Small intestine (tissue), 7 donors: ENCODE data around the gene TBKBP1. TPM values are rescaled to one million over a fixed set of nuclear protein-coding genes. Genes with fewer than 3 reads are reported as not detected.

ENCODE experiments used
- DNase-seq, 2 donors: peaks; one replicate each; pipeline versions ENCODE4 v3.0.0 to v3.0.0-alpha.2; 2013
- FAIRE-seq: peaks from 2 replicates; lab custom pipeline; 2012; peaks lifted over from hg19 to GRCh38; lab: Jason Lieb, UNC
- H3K27ac ChIP-seq, 3 donors: one replicate each; pipeline ENCODE4 v1.5.1; 2013; ENCODE audit warnings: low read length in 2 of 3, mild to moderate bottlenecking in 2 of 3, control low read depth in 1 of 3, inconsistent platforms in 1 of 3, low read depth in 1 of 3, moderate library complexity in 1 of 3
- H3K27me3 ChIP-seq, 3 donors: one replicate each; pipeline ENCODE4 v1.6.1; 2013; ENCODE audit warnings: low read length in 3 of 3, inconsistent platforms in 1 of 3; ENCODE audit not compliant: control insufficient read depth in 3 of 3, insufficient read depth in 3 of 3
- H3K36me3 ChIP-seq, 3 donors: one replicate each; pipeline ENCODE4 v1.6.1; 2013; ENCODE audit warnings: low read length in 3 of 3, inconsistent platforms in 1 of 3, low read depth in 1 of 3, mild to moderate bottlenecking in 1 of 3, moderate library complexity in 1 of 3; ENCODE audit not compliant: control insufficient read depth in 3 of 3, insufficient read depth in 2 of 3
- H3K4me1 ChIP-seq, 3 donors: one replicate each; pipeline ENCODE4 v1.6.1; 2013; ENCODE audit warnings: low read length in 2 of 3, inconsistent platforms in 1 of 3, low read depth in 1 of 3, mild to moderate bottlenecking in 1 of 3, moderate library complexity in 1 of 3; ENCODE audit not compliant: control insufficient read depth in 3 of 3, insufficient read depth in 2 of 3
- H3K4me3 ChIP-seq, 3 donors: one replicate each; pipeline ENCODE4 v1.5.1; 2013; ENCODE audit warnings: low read length in 3 of 3, control low read depth in 1 of 3, inconsistent platforms in 1 of 3, low read depth in 1 of 3, mild to moderate bottlenecking in 1 of 3, moderate library complexity in 1 of 3
- H3K9me3 ChIP-seq, 2 donors: one replicate each; pipeline ENCODE4 v1.6.1; 2013; ENCODE audit warnings: low read depth in 1 of 2, low read length in 1 of 2; ENCODE audit not compliant: control insufficient read depth in 2 of 2, insufficient read depth in 1 of 2
- WGBS, 3 donors: extraction: QIAGEN DNeasy Blood & Tissue Kit; methylation state at CpG; one replicate each; pipeline ENCODE4 v1.1.7; 2013; 5-methylcytosine and 5-hydroxymethylcytosine counted together
- polyA plus RNA-seq, 4 donors: library from polyadenylated mRNA; stranded (reverse) in 3 of 4; unstranded in 1 of 4; fragments of 200-250 nt in 3 of 4; fragments of 120-200 nt in 1 of 4; gene quantifications; one replicate each; pipeline versions ENCODE4 v1.2.1 to v1.2.3, GENCODE V29; 2013
- donor health status: healthy with polysubstance abuse.
- donor health status: control.
- donor health status: control.
- donor health status: Bipolar disorder and iron deficiency.
- donor health status: healthy.

TBKBP1 gene
- polyA plus RNA-seq, 4 donors = 0.22 to 7.5 (median 4.5) TPM

GRCh38 chr17:47704736-47705135, 10.8 kb downstream of the TBKBP1 start:
- no peak for DNase-seq
- no peak overlapping the region for H3K27ac ChIP-seq
- H3K9me3 ChIP-seq = no peaks in the 10 kb centered on the region
- 69 to 77% (median 76%) methylated on average over 6 of the region's 6 CpGs for WGBS, 3 donors
- H3K36me3 ChIP-seq = peaks cover 0 to 44% (median 0%) of the 10 kb centered on the region in 3 donors
- peaks cover 0 to 17% (median 0%) of the 10 kb centered on the region in 3 donors for H3K27me3 ChIP-seq
- no peak overlapping the region for H3K4me3 ChIP-seq
- no peak for FAIRE-seq
- peaks cover 0 to 3% (median 0%) of the 10 kb centered on the region in 3 donors for H3K4me1 ChIP-seq

- no peak overlapping the region for H3K4me3 ChIP-seq
- peak overlapping the region in 1 of 3 donors; percentile 4 for H3K27ac ChIP-seq
- peaks cover 0 to 46% (median 0%) of the 10 kb centered on the region in 3 donors for H3K36me3 ChIP-seq
- WGBS, 3 donors = 57 to 63% (median 60%) methylated on average over 12 of the region's 12 CpGs
- H3K9me3 ChIP-seq = no peaks in the 10 kb centered on the region
- no peak for FAIRE-seq
- H3K27me3 ChIP-seq = peaks cover 0 to 17% (median 0%) of the 10 kb centered on the region in 3 donors
- DNase-seq = no peak
- H3K4me1 ChIP-seq = peaks cover 0 to 3% (median 0%) of the 10 kb centered on the region in 3 donors
Measured at GRCh38 chr17:47705536-47706530, 11.9 kb downstream of the TBKBP1 start.

GRCh38 chr17:47707056-47707804, 13.3 kb downstream of the TBKBP1 start:
- DNase-seq = no peak
- WGBS, 3 donors = 43 to 67% (median 55%) methylated on average over 4 of the region's 4 CpGs
- Histone ChIP-seq H3K4me1 (peaks cover 0 to 3% (median 0%) of the 10 kb centered on the region in 3 donors), H3K4me3 (no peak overlapping the region), H3K27me3 (peaks cover 0 to 17% (median 0%) of the 10 kb centered on the region in 3 donors), H3K9me3 (no peaks in the 10 kb centered on the region), H3K36me3 (peaks cover 0 to 41% (median 0%) of the 10 kb centered on the region in 3 donors), H3K27ac (no peak overlapping the region)
- no peak for FAIRE-seq

DNA sequence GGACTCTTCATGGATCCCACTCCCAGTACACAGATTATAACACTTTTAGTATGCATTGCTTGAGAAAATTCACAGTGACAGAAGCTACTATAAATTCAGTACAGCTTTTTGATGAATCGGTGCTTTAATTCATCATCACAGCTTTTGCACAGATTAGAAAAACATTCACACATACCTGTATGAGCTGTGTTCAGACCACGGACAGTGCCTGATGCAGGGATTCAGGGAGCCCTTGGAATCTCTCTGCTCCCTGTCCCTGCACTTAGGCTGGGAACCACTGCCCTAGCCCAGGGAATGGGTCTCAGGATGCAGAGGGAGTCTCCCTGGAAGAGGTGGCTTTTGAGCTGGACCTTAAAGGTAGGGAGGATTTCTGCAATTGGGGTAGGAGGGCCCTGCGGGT, 13.9 kb downstream of the TBKBP1 start:
- Histone ChIP-seq H3K36me3 (peaks cover 0 to 36% (median 0%) of the 10 kb centered on the region in 3 donors), H3K4me1 (peaks cover 0 to 3% (median 0%) of the 10 kb centered on the region in 3 donors), H3K4me3 (no peak overlapping the region), H3K9me3 (no peaks in the 10 kb centered on the region), H3K27ac (no peak overlapping the region), H3K27me3 (peaks cover 0 to 19% (median 0%) of the 10 kb centered on the region in 3 donors)
- FAIRE-seq (no peak), DNase-seq (no peak)
- 60 to 81% (median 75%) methylated on average over 3 of the region's 3 CpGs for WGBS, 3 donors

- peaks cover 0 to 36% (median 0%) of the 10 kb centered on the region in 3 donors for H3K36me3 ChIP-seq
- H3K27ac ChIP-seq = no peak overlapping the region
- peaks cover 0 to 3% (median 0%) of the 10 kb centered on the region in 3 donors for H3K4me1 ChIP-seq
- no peak for DNase-seq
- WGBS, 3 donors = 51 to 65% (median 63%) methylated on average over 14 to 31 of the region's 31 CpGs
- no peaks in the 10 kb centered on the region for H3K9me3 ChIP-seq
- peak overlapping the region in 1 of 3 donors; percentile 27 for H3K4me3 ChIP-seq
- peaks cover 0 to 24% (median 0%) of the 10 kb centered on the region in 3 donors for H3K27me3 ChIP-seq
- FAIRE-seq = no peak
Measured at GRCh38 chr17:47708312-47708863, 14.4 kb downstream of the TBKBP1 start.

GRCh38 chr17:47708864-47709541, 15.0 kb downstream of the TBKBP1 start:
- H3K4me3 ChIP-seq = peak overlapping the region in 1 of 3 donors; percentile 27
- DNase-seq (peak in 1 of 2 donors; percentile 52), FAIRE-seq (no peak)
- 49 to 67% (median 55%) methylated on average over 55 to 89 of the region's 89 CpGs for WGBS, 3 donors
- H3K27ac ChIP-seq = no peak overlapping the region
- H3K27me3 ChIP-seq = peaks cover 0 to 25% (median 0%) of the 10 kb centered on the region in 3 donors
- H3K4me1 ChIP-seq = peaks cover 0 to 3% (median 0%) of the 10 kb centered on the region in 3 donors
- H3K9me3 ChIP-seq = no peaks in the 10 kb centered on the region
- peaks cover 0 to 36% (median 0%) of the 10 kb centered on the region in 3 donors for H3K36me3 ChIP-seq

DNA sequence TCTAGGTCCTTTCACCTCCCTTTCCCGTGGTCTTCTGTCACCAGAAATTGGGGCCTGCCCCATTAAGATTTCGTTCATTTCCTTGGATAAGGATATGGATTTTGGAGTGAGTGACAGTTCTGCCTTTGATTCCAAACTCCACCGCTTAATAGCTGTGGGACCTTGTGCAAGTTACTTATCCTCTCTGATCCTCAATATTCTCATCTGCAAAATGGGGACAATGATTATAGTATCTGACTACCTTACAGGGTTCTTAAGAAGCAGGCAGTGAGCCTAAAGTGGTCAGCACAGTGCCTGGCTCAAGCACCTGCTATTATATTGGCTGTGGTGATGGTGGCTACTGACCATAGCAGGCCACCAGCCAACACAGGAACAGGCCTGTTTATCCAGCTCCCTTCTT, 15.6 kb downstream of the TBKBP1 start:
- Histone ChIP-seq H3K4me1 (peaks cover 0 to 3% (median 0%) of the 10 kb centered on the region in 3 donors), H3K36me3 (peaks cover 0 to 35% (median 0%) of the 10 kb centered on the region in 3 donors), H3K4me3 (no peak overlapping the region), H3K27me3 (peaks cover 0 to 25% (median 0%) of the 10 kb centered on the region in 3 donors), H3K9me3 (no peaks in the 10 kb centered on the region), H3K27ac (no peak overlapping the region)
- 84 to 93% (median 89%) methylated on average over 3 of the region's 3 CpGs for WGBS, 3 donors
- no peak for FAIRE-seq
- DNase-seq = no peak
